ENCODE results near the gene SOWAHC.
"Not testable (repeated sequence)": the region's sequence is repeated elsewhere in the genome, so short reads cannot be mapped to it uniquely, and the experiment has no call there.

Gene SOWAHC, protein sequence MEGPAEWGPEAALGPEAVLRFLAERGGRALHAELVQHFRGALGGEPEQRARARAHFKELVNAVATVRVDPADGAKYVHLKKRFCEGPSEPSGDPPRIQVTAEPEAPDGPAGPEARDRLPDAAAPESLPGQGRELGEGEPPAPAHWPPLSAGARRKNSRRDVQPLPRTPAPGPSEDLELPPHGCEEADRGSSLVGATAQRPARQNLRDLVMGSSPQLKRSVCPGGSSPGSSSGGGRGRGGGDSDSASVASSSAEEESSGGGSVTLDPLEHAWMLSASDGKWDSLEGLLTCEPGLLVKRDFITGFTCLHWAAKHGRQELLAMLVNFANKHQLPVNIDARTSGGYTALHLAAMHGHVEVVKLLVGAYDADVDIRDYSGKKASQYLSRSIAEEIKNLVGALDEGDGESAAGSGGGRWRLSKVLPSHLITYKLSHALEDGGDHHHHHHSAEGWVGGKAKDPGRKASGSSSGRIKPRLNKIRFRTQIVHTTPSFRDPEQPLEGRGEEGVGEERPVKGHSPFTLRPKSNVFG

GRCh38 chr2:109613922-109614714, at the start of gene SOWAHC, which contains the start of gene SEPTIN10:
SOWAHC (plus strand) TSS chr2:109614364; CDS start chr2:109614490, 126 bp downstream.
SEPTIN10 (minus strand) TSS chr2:109613966; CDS start chr2:109613827, 139 bp downstream.
- peak within 1 kb of the TSS; percentile 78 for H3K9ac ChIP-seq (ENCODE audit: low read length)
- H3K27me3 ChIP-seq (ENCODE audit: control insufficient read depth, insufficient read depth, low read length): peaks cover 3% of the 10 kb centered on the region
- H3K36me3 ChIP-seq (ENCODE audit: control insufficient read depth, insufficient read depth, low read length): no peaks in the 10 kb centered on the region
- H3K27ac ChIP-seq (ENCODE audit: low read depth, low read length): peak within 1 kb of the TSS; percentile 98
- peak within 1 kb of the TSS; percentile 75 for H3K4me3 ChIP-seq (ENCODE audit: low read length)
- H3K4me1 ChIP-seq (ENCODE audit: control insufficient read depth, insufficient read depth, low read length): peaks cover 31% of the 10 kb centered on the region

- H3K4me1 ChIP-seq (ENCODE audit: control insufficient read depth, insufficient read depth, low read length): no peaks in the 10 kb centered on the region
- no peaks in the 10 kb centered on the region for H3K27me3 ChIP-seq (ENCODE audit: control insufficient read depth, insufficient read depth, low read length)
- H3K9ac ChIP-seq (ENCODE audit: low read length): no peak overlapping the region
- H3K4me3 ChIP-seq (ENCODE audit: low read length): no peak overlapping the region
- no peaks in the 10 kb centered on the region for H3K36me3 ChIP-seq (ENCODE audit: control insufficient read depth, insufficient read depth, low read length)
- no peak overlapping the region for H3K27ac ChIP-seq (ENCODE audit: low read depth, low read length)
Measured at GRCh38 chr2:109575373-109575772, 38.8 kb upstream of the SOWAHC start.

- H3K36me3 ChIP-seq (ENCODE audit: control insufficient read depth, insufficient read depth, low read length); H3K9ac ChIP-seq (ENCODE audit: low read length); H3K4me1 ChIP-seq (ENCODE audit: control insufficient read depth, insufficient read depth, low read length); H3K27me3 ChIP-seq (ENCODE audit: control insufficient read depth, insufficient read depth, low read length); H3K4me3 ChIP-seq (ENCODE audit: low read length); H3K27ac ChIP-seq (ENCODE audit: low read depth, low read length): not testable (repeated sequence)
Measured at GRCh38 chr2:109577630-109578029, 36.5 kb upstream of the SOWAHC start.

DNA sequence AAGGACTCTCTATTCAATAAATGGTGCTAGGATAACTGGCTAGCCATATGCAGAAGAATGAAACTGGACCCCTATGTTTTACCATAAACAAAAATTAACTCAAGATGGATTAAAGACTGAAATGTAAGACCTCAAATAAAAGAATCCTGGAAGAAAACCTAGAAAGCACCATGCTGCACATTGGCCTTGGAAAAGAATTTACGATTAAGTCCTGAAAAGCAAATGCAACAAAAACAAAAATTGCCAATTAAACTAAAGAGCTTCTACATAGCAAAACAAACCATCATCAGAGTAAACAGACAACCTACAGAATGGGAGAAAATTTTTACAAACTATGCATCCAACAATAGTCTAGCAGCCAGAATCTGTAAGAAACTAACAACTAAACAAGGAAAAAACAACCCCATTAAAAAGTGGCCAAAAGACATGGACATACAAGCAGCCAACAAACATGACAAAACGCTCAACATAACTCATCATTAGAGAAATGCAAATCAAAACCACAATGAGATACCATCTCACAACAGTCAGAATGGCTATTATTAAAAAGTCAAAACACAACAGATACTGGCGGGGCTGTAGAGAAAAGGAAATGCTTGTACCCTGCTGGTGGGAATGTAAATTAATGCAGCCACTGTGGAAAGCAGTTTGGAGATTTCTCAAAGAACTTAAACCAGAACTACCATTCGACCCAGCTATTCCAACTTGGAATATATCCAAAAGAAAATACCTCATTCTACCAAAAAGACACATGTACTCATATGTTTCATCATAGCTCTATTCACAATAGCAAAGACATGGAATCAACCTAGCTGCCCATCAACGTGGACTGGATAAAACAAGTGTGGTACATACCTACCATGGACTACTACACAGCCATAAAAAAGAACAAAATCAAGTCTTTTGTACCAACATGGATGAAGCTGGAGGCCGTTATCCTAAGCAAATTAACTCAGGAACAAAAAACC, 31.0 kb upstream of the SOWAHC start:
- H3K4me1 ChIP-seq (ENCODE audit: control insufficient read depth, insufficient read depth, low read length): no peaks in the 10 kb centered on the region
- H3K9ac ChIP-seq (ENCODE audit: low read length): no peak overlapping the region
- no peaks in the 10 kb centered on the region for H3K27me3 ChIP-seq (ENCODE audit: control insufficient read depth, insufficient read depth, low read length)
- no peak overlapping the region for H3K4me3 ChIP-seq (ENCODE audit: low read length)
- H3K27ac ChIP-seq (ENCODE audit: low read depth, low read length): no peak overlapping the region
- peaks cover 4% of the 10 kb centered on the region for H3K36me3 ChIP-seq (ENCODE audit: control insufficient read depth, insufficient read depth, low read length)

DNA sequence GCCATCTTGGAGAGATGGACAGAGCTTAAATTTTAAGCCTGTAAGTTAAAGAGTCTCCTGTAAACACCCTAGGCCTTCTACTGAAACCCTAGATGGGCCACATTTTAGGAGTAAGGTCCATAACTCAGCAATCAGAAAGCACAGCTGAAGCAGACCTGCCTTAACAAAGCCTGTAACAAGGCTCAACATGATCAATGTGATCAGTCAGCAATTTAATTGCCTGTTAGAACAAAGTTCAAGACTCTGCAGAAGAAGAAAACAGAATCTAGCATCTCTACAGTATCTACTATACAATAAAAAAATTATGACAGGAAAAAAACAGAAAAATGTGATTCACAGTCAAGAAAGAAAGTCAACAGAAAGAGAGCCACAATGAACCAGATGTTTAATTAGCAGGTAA, 27.5 kb upstream of the SOWAHC start:
- no peak overlapping the region for H3K9ac ChIP-seq (ENCODE audit: low read length)
- peaks cover 4% of the 10 kb centered on the region for H3K36me3 ChIP-seq (ENCODE audit: control insufficient read depth, insufficient read depth, low read length)
- no peaks in the 10 kb centered on the region for H3K4me1 ChIP-seq (ENCODE audit: control insufficient read depth, insufficient read depth, low read length)
- H3K27ac ChIP-seq (ENCODE audit: low read depth, low read length): no peak overlapping the region
- H3K27me3 ChIP-seq (ENCODE audit: control insufficient read depth, insufficient read depth, low read length): no peaks in the 10 kb centered on the region
- no peak overlapping the region for H3K4me3 ChIP-seq (ENCODE audit: low read length)

DNA sequence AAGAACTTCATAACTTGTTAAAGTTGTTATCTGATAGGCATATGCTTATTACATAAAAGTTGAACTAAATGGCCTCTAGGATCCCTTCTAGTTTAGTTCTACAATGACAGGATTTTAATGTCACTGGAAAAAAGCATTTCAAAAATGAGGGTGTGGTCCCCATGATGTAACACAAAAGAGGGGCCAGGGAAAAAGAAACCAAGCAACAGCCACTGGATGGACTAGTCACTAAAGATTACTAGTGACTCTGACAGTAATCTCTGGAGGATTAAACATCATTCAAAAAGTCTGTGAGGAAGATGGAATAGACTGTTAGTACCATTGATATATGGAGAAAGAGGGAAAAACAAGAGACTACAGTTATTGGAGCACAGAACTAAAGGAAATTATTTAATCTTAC, 23.0 kb upstream of the SOWAHC start:
- no peak overlapping the region for H3K27ac ChIP-seq (ENCODE audit: low read depth, low read length)
- no peak overlapping the region for H3K4me3 ChIP-seq (ENCODE audit: low read length)
- H3K9ac ChIP-seq (ENCODE audit: low read length): no peak overlapping the region

GRCh38 chr2:109592905-109593304, 21.3 kb upstream of the SOWAHC start:
- no peaks in the 10 kb centered on the region for H3K36me3 ChIP-seq (ENCODE audit: control insufficient read depth, insufficient read depth, low read length)
- H3K4me1 ChIP-seq (ENCODE audit: control insufficient read depth, insufficient read depth, low read length): no peaks in the 10 kb centered on the region
- no peak overlapping the region for H3K4me3 ChIP-seq (ENCODE audit: low read length)
- no peak overlapping the region for H3K27ac ChIP-seq (ENCODE audit: low read depth, low read length)
- no peak overlapping the region for H3K9ac ChIP-seq (ENCODE audit: low read length)
- H3K27me3 ChIP-seq (ENCODE audit: control insufficient read depth, insufficient read depth, low read length): no peaks in the 10 kb centered on the region

More for the DNA sequence above, 23.0 kb upstream of the SOWAHC start:
- H3K4me1 ChIP-seq (ENCODE audit: control insufficient read depth, insufficient read depth, low read length): no peaks in the 10 kb centered on the region
- H3K27me3 ChIP-seq (ENCODE audit: control insufficient read depth, insufficient read depth, low read length): no peaks in the 10 kb centered on the region
- no peaks in the 10 kb centered on the region for H3K36me3 ChIP-seq (ENCODE audit: control insufficient read depth, insufficient read depth, low read length)

- Histone ChIP-seq H3K27me3 (ENCODE audit: control insufficient read depth, insufficient read depth, low read length) (no peaks in the 10 kb centered on the region), H3K4me1 (ENCODE audit: control insufficient read depth, insufficient read depth, low read length) (no peaks in the 10 kb centered on the region), H3K36me3 (ENCODE audit: control insufficient read depth, insufficient read depth, low read length) (no peaks in the 10 kb centered on the region), H3K9ac (ENCODE audit: low read length) (no peak overlapping the region), H3K27ac (ENCODE audit: low read depth, low read length) (peak overlapping the region; percentile 32), H3K4me3 (ENCODE audit: low read length) (no peak overlapping the region)
Measured at GRCh38 chr2:109594246-109594885, 19.8 kb upstream of the SOWAHC start.

DNA sequence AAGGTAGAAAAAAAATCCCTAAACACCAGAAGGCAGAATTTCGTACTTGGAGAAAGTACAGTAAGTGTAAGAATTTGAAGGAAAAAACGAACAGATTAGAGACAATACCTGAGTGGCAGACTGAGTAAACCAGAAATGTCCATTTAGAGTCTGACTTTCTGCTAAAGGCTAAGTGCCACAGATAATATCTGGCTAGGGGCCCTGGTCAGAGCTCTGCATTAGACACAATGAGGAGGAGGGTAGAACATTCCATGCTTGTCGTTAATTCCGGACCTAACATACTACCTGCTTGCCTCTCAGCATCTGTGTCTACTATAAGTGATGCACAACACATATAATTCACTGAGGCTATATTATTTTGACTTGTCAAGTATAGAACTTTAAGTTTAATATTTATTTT, 18.5 kb upstream of the SOWAHC start:
- no peak overlapping the region for H3K27ac ChIP-seq (ENCODE audit: low read depth, low read length)
- H3K9ac ChIP-seq (ENCODE audit: low read length): no peak overlapping the region
- H3K4me3 ChIP-seq (ENCODE audit: low read length): no peak overlapping the region
- H3K27me3 ChIP-seq (ENCODE audit: control insufficient read depth, insufficient read depth, low read length): no peaks in the 10 kb centered on the region
- no peaks in the 10 kb centered on the region for H3K4me1 ChIP-seq (ENCODE audit: control insufficient read depth, insufficient read depth, low read length)
- no peaks in the 10 kb centered on the region for H3K36me3 ChIP-seq (ENCODE audit: control insufficient read depth, insufficient read depth, low read length)

DNA sequence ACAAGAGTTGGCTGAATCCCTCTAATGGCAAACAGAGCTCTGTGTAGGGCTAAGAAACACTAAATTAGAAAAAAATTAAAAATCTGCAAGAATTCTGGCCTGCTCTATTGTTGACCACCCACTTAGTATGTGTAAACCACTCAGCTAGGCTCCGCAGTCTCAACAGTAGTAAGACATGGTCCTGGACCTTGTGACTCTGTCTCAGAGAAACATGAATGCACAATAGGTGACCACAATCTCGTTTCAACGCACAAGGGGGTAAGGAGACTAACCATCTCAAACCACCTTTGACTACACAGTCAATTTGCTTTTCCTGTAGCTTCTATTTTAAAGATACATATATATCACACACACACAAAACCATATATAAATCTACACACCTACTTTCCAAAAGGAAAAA, 16.9 kb upstream of the SOWAHC start:
- Histone ChIP-seq H3K4me1 (ENCODE audit: control insufficient read depth, insufficient read depth, low read length) (no peaks in the 10 kb centered on the region), H3K9ac (ENCODE audit: low read length) (no peak overlapping the region), H3K36me3 (ENCODE audit: control insufficient read depth, insufficient read depth, low read length) (no peaks in the 10 kb centered on the region)

GRCh38 chr2:109601783-109602182, 12.4 kb upstream of the SOWAHC start:
- H3K36me3 ChIP-seq (ENCODE audit: control insufficient read depth, insufficient read depth, low read length): no peaks in the 10 kb centered on the region
- no peaks in the 10 kb centered on the region for H3K27me3 ChIP-seq (ENCODE audit: control insufficient read depth, insufficient read depth, low read length)
- no peak overlapping the region for H3K4me3 ChIP-seq (ENCODE audit: low read length)
- no peaks in the 10 kb centered on the region for H3K4me1 ChIP-seq (ENCODE audit: control insufficient read depth, insufficient read depth, low read length)
- H3K9ac ChIP-seq (ENCODE audit: low read length): no peak overlapping the region
- H3K27ac ChIP-seq (ENCODE audit: low read depth, low read length): no peak overlapping the region

More for the DNA sequence above, 16.9 kb upstream of the SOWAHC start:
- Histone ChIP-seq H3K4me3 (ENCODE audit: low read length) (no peak overlapping the region), H3K27ac (ENCODE audit: low read depth, low read length) (no peak overlapping the region), H3K27me3 (ENCODE audit: control insufficient read depth, insufficient read depth, low read length) (no peaks in the 10 kb centered on the region)

Measured in rectal smooth muscle tissue (tissue), 1 donor.